NOMO-1 treated with dmso at 0.1 percent for 144 hours (cell line): ENCODE results near the gene TRERF1.

Experiments used
- DNase-seq: peaks from one replicate; lab custom pipeline; 2025; ENCODE audit not compliant: unreplicated experiment; lab: John Stamatoyannopoulos, UW

The TRERF1 gene

DNA sequence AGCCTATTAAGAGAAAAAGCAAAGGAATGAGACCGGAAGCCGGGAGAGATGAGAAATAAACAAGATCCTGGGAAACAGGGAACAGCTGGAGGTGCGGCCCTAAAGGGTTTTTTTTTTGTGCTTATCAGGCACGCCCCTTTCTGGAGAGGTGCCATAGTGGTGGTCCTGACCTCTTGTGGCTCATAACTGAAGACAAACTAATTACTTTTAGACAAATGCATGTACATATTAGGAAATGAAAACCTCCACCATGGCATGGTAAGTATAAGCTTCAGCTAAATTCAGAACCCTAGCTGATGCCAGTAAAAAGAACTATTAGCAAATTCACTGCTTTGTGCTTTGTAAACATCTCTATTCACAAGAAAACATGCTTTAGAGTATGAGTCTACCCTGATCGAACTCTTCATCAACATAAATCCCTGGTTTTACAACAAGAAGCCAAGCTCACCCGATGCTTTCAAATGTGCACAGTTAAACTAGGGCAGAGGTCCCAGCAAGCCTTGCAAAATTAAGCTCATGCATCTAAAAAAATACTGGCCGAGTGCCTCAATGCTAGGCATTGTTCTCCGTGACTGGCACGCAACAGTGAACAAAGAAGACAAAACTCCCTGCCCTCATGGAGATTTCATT is 137.7 kb downstream of the TRERF1 start:
- no peak for DNase-seq

DNA sequence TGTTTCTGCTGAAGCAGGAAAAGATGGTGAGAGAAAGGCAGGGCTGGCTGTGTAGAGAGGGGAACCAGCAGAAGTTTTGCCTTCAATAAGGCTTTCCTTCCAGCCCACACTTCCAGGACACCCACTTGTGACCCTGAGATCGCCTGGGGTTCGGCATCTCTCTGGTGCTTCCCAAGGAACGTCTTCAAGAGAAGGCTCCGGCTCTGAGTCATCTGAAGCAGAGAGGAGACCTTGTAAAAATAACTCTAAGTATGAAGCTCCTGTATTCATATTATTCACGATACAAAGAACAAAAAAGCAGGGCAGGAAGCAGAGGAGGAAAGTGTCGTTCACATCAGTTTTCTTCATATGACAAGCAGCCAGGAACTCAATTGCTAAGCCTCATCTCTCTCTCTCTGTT is 138.7 kb downstream of the TRERF1 start:
- DNase-seq: no peak

DNA sequence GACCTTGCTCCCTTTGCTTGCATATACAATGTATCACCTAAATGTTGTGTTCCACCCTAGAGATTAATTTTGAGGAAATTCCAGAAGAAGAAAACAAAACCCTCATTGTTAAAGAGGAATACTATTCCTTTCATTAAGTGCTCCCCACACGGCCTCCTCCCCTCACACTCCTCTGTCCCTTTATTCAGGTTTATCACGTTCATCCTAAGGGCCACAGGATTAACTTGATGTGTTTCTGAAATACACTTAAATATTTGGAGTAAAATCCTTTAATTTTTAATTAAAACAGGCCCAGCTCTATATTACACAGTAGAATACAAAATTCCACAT is 144.6 kb downstream of the TRERF1 start:
- DNase-seq: no peak

DNA sequence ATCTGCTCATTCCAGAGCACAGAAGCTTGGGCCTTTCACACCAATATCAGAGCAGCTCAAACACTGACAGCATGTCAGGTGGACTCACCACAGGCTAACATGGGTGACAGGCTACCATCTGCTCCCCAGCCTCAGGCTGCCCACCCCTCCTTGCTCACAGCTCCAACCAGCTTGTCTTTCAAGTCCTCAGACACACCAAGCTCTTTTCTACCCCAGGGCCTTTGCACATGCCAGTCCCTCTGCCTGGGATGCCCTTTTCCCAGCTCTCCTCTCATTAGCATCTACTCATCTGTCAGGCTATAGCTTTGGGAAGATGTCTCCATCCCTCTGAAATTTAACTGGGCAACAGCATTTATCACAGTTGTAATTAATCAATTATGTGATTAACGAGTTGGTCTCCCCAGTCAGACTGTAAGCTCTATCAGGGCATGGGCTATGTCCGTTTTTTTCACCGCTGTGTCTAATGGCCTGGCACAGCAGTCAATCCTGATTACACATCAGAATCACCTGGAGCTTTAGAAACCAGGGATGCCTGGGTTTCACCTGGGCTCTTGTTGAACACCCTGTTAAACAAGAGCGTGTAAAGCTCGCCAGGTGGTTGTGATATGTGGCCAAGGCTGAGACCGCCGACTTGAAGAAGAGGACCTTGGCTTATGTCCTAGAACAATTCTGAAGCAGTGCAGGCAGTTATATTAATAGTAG is 145.1 kb downstream of the TRERF1 start:
- DNase-seq: no peak

DNA sequence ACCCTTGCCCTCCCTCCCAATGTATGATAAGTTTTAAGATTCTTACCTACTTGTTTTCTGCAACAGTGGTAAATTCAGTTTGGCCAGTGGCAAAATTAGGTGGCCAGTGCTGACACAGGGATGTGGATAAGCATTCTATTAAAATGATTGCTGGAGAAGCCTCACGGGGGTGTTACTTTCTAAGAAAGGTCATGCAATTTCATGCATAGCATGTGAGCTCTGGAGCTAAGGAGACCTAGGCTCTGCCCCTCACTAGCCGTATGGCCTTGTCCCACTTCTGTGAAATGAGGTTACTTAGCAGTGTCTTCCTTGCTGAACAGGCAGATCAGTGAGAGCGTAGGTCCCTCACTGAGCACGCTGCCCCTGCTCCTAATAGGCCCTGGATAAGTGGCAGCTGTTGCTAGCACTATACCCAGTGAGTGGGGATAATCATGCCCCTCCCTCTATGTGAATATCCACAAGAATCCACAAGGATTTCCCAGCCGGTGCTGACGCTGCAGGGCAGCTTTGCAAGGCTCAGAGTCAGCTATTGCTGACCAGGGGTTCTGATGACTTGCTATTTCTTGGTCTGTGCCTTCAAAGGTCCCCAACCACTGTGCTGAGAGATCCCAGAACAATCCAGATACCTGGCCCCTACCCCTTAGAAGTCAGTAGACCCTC is 147.5 kb downstream of the TRERF1 start:
- no peak for DNase-seq

DNA sequence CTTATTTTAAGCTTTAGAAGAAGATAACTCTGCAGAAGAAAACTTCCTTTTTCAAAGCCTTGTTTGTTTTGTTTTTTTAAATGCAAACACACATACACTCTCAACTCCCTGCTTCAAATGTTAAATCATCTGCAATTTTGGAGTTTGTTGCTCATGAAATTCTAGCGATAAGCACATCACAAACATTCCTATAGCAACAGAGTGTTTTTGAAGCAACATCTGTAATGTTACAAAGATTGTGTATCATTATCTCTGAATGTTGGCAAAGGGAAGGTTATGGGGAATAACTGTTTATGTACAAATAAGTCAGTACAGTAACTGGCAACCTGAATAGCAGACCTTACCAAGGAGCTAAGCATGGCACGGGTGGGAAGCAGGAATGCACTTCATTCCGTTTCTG is 149.3 kb downstream of the TRERF1 start:
- DNase-seq: no peak

DNA sequence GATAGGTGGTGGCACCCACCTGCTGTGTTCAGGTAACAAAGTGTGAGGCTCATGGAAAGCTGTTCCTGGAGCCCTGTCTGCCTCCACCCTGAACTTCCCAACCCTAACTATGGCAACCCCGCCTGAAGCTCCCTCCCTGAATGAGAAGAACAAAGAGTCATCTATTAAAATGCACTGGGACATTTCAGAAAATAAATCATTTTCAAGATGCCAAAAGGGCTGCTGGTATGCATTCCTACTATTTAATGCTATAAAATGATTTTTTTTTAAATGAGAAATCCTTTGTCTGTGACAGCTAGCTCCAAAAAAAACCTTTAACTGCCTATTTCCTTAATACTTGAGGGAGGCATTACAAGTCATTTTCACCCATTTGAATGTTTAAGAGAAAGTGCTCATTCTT is 149.7 kb downstream of the TRERF1 start:
- no peak for DNase-seq

DNA sequence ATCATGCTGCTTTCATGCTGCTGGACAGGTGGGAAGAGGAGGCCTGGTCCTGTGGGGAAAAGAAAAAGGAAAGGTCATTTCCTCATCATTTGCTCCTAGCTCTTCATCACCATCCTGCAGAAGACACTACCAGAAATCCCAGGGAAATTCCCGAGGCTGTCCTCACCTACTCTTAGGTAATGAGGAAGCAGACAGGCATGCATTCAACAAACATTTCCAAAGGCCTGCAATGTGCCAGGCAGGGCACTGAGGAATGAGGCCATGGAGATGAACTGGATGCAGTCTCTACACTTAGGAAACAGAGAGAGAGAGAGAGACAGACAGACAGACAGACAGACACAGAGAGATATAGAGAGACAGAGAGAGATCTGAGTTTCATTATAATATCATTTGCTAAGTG is 151.0 kb downstream of the TRERF1 start:
- DNase-seq: no peak

DNA sequence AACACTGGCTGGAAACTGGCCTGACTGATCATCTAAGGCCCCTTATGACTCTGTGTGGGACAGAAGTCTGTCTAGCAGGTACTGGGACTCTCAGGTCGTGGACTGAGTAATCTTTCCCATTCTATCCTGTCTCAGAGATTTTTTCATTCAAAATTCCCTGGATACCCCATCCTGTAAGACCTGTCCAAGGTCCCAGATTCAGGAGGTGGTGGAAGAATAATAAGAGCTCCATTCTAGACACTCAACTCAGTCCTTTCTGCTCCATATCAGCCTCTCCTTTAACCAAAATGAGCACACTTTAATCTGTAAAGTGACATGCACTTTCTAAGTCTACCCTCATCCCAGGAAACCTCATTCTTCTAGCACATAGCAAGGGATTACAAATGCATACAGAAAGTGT is 151.5 kb downstream of the TRERF1 start:
- DNase-seq: no peak

DNA sequence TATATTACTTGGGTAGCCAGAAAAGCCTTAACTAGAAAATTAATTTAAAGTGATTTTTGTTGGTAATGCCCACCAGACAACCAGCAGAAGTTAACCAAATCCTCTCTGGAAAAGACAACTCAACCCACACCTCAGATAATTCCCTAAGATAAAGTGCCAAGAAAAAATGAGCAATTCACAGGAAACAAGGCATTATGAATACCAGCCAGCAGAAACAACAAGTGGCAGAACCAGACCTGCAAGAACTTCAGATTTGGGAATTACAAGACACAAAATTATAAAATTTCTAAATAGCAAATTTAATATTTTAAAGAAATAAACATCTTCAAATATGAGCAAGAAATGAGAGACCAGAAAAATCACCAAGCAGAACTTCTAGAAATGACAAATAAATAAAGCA is 154.1 kb downstream of the TRERF1 start:
- DNase-seq: no peak

DNA sequence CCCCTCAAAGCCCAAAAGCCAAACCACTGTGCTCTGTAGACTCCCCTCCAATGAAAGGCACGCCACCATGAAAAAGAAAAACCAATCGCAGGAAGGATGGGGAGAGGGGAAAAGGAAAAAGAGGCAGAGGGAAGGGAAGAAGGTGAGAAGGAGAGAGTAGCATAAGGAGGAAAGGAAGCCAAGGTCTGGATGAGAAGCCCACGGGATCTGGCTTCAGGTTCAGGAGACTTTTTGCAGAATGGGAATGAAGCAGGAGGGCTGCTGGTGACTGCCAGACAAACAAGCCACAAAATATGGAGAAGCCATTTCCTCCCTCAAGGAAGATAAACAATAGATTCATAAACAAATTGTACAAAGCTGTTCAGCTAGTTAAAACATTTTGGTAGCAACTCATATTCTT is 155.1 kb downstream of the TRERF1 start:
- DNase-seq: no peak

DNA sequence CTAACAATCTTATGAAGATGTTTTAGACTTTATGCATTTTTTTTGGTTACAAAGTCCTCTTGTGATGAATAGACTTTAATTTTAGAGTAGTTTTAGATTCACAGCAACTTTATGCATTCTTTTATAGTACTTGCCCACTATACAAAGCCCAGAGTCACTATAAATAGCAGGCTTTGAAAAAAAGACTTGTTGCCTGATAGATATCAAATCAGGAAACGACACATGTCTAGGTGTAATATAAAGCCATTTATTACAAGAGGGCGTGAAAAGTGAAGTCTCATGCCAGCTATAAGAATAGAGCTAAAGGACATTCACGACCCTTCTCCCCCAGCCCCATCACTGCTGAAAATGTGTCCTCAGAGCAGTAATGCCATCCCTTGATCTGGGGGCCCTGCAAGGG is 156.0 kb downstream of the TRERF1 start:
- DNase-seq: no peak

DNA sequence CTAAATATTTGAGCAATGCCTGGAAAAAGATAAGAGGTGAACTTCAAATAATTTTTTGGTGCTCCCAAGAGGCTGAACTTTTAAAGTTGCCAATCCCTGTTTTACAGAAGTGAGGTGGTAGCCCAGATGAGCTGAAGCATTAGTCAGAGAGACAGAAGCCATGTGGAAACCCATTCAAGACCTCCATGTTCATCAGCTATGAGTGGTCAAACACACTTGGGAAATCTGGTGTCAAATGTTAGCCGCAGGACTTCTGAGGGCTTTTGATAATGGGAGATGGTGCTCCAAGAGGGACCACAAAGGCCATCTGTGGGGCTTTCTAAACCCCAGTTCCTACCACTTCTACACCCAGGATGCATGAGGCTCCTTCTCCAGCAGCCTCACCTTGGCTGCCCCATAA is 156.5 kb downstream of the TRERF1 start:
- no peak for DNase-seq

DNA sequence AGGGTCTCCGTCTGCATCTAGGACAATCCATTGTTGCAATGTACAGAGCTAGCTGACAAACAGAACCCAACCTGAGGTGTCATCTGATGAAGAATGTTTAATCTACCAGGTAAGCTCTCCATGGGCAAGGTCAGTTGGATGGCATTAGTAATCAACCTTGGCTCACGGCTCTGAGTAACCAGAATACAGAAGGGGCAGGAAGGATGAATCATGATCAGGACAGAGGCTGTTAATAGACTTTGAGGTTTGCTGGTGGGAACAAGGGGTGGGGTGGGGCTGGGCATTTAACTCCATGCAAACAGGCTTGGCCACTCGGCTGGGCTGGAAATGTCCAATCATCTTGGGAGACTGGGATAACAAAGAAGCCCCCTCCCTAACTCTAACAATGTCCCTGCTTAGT is 157.0 kb downstream of the TRERF1 start:
- DNase-seq: no peak

DNA sequence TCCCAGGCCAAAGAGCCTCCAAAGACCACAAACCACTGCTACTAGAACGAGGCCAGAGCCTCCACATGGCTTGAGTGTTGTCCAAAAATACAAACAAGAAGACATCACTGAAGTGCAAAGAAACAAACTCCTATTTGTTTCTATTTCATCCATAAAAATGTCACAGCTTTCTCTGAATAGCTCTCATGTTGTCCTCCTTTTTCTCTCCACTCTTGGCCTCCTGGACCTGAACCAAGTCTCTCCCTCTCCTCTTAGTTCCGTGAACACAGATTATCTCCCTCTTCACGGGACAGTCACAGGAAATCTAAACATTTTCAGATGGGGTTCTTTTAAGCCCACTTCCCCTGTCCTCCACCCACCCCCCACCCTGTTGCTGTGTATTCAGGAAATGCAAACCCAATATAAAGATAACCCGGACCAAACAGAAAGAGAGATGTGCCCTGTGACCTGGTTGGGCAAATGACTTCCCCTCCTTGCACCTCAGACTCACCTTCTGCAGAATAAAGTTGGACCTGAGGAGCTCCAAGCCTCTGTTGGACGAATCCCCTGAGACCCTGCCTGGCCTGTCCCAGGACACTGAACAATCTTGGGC is 158.2 kb downstream of the TRERF1 start:
- no peak for DNase-seq

DNA sequence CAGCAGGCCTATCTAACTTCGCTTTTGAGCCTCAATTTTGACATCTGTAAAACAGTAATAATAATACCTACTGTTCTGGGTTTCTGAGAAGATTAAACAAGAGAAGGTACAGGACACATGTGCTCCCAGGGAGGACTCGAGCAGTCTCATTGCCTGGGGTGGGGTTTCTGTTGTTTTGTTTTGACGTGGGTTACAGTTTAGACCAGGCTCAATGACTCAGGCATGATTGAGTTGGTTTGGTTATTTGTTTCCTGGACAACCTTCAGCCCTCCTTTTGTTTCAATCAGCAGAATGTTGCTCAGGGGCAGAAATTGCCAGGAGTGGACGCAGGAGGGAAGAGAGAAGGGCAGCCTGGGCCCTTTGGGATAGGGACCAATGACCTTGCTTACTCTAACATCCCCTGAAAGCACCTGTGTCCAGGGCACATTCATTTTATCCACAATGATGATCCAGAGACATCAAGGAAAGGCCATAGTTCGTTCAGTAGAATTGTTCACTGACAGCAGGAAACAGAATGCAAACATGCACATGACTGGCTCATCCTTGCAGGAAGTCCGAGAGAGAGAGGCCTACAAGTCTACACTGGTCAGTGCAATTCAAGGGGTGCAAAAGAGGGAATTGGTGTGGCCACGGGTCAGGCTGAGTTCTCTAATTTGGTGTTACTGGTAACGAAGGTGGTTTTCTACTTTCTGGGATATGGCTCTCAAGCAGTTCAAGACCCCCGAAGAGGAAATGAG is 159.6 kb downstream of the TRERF1 start:
- no peak for DNase-seq

DNA sequence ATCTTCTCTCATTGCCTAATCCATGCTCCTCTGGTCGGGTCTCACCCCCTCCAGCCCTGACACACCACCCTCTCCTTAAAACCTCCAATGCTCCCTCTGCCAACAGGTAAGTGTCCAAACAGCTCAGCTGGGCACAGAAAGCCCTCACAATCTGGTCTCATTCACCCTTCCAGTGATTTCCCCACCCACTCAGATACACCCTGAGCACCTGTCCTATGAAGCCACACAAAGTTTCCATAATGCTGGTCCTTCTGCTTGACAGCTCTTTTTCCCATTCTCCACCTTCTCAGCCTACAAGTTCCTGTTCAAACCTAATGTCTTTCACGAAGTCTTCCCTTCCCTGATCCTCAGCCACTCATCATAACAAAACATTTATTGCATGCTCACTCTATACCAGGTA is 164.0 kb downstream of the TRERF1 start:
- DNase-seq: no peak

DNA sequence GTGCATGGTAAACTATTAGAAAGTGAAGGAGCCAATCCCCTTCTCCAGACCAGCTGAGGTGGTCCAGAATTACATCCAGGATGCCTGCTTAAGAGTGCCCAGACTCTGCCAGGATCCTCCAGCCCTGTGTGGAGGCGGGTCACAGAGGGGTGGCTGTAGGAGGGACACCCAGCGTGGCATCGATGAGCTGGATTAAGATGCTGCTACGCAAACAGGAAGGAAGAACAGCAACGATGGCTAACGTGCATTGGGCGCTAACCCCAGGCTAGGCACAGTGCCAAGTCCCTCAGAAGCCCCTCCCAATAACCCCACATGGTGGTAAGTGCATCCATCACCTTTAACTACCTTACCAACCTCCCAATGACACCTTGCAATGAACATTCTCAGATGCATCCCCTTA is 170.2 kb downstream of the TRERF1 start:
- no peak for DNase-seq

DNA sequence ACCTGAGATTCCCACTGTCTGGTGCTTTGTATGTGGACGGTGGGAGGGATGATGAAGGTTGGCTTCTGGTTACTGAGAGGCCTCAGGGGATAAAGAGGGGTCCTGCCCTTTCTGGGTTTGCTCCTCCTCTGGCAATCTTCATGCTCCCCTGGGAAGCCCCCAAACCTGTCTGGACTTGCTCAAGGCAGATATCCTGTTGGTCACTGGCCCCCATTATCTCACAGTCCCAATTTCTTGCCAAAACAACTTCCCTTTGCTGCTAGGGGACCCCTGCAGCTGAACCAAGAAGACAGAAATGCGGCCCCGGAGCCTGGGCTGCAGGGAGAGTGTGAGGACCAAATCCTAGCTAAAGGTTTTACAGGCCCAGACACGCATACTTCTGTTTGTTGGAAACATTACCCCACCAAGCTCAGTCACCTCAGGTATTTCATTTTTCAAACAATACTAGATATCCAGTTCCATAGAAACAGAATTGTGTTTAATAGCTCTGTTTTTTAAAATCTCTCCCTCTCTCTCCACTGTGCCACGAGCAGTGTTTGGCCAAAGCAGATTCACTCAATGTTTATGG is 170.7 kb downstream of the TRERF1 start:
- no peak for DNase-seq

DNA sequence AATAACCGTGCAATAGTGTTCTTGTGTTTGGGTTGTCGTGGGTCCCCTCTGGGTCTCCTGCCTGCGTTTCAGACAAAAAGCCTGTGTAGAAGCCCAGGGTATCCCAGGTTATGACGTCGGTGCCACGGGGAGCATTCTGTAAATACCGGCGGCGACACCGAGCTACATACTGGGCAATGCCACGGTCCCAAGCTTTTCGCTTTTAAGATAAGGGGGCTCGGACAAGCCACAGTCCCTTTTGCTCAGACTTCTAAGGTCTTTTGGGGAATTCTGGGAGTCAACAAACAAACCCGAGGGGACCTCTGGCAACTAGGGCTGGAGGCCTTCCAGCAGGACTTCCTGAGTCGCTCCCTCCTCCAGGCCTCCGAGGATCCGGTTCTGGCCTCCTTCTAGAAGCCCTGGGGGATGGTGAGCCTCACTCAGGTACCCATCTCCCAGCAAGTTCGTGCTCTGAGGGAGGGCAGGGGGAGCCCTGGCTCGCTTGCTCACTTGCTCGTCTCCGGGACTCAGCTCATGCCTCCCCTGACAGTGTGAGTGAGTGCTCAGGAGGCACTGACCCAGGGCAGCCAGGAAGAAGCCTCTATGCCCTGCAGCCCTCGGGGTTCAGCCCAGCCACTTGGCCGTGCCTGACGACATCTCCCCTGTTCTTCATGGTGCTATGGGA is 171.6 kb downstream of the TRERF1 start:
- DNase-seq: no peak
